Astrocyte (in vitro differentiated cells and primary cell): ENCODE data around the gene PLK3. TPM values are rescaled to one million over a fixed set of nuclear protein-coding genes. Genes with fewer than 3 reads are reported as not detected.

Experiments
- DNase-seq: peaks from one replicate; pipeline ENCODE4 v3.0.0-alpha.2; 2010; ENCODE audit warnings: low read depth
- FAIRE-seq: peaks from 2 replicates; lab custom pipeline; 2011; peaks lifted over from hg19 to GRCh38; lab: Jason Lieb, UNC
- H2AFZ ChIP-seq: 2 replicates; pipeline ENCODE4 v1.6.0; 2012; ENCODE audit warnings: low read depth, low read length, inconsistent platforms
- H3K27ac ChIP-seq: 2 replicates; pipeline ENCODE4 v1.5.1; 2011; ENCODE audit warnings: low read depth, low read length, inconsistent platforms
- H3K27me3 ChIP-seq: 2 replicates; pipeline ENCODE4 v1.6.0; 2011; ENCODE audit warnings: low read length, inconsistent platforms; ENCODE audit not compliant: insufficient read depth
- H3K36me3 ChIP-seq: 2 replicates; pipeline ENCODE4 v1.5.1; 2011; ENCODE audit warnings: low read length, inconsistent platforms; ENCODE audit not compliant: insufficient read depth
- H3K4me1 ChIP-seq: 2 replicates; pipeline ENCODE4 v1.5.1; 2011; ENCODE audit warnings: low read length, inconsistent platforms; ENCODE audit not compliant: insufficient read depth
- H3K4me2 ChIP-seq: 2 replicates; pipeline ENCODE4 v1.6.0; 2012; ENCODE audit warnings: low read length, inconsistent platforms
- H3K4me3 ChIP-seq: 2 replicates; pipeline ENCODE4 v1.5.1; 2011; ENCODE audit warnings: low read depth, mild to moderate bottlenecking, low read length, inconsistent platforms; ENCODE audit not compliant: insufficient read depth
- H3K79me2 ChIP-seq: 2 replicates; pipeline ENCODE4 v1.6.0; 2012; ENCODE audit warnings: mild to moderate bottlenecking, low read length, inconsistent platforms; ENCODE audit not compliant: insufficient read depth
- H3K9ac ChIP-seq: 2 replicates; pipeline ENCODE4 v1.6.0; 2012; ENCODE audit warnings: mild to moderate bottlenecking, low read length, inconsistent platforms
- H3K9me3 ChIP-seq: 2 replicates; pipeline ENCODE4 v1.5.1; 2012; ENCODE audit warnings: low read depth, mild to moderate bottlenecking, low read length, inconsistent platforms; ENCODE audit not compliant: insufficient read depth
- H4K20me1 ChIP-seq: 2 replicates; pipeline ENCODE4 v1.6.0; 2012; ENCODE audit warnings: low read length, inconsistent platforms; ENCODE audit not compliant: insufficient read depth
- H3K27ac Mint-ChIP-seq: one replicate; pipeline ENCODE4 v1.8.0; 2021; ENCODE audit warnings: mild to moderate bottlenecking, mixed read lengths; ENCODE audit not compliant: unreplicated experiment
- H3K27me3 Mint-ChIP-seq: one replicate; pipeline ENCODE4 v1.8.0; 2021; ENCODE audit warnings: low read depth, mixed read lengths; ENCODE audit not compliant: unreplicated experiment
- H3K36me3 Mint-ChIP-seq: one replicate; pipeline ENCODE4 v1.8.0; 2021; ENCODE audit warnings: low read depth, mixed read lengths; ENCODE audit not compliant: unreplicated experiment
- H3K4me1 Mint-ChIP-seq: one replicate; pipeline ENCODE4 v1.8.0; 2021; ENCODE audit warnings: low read depth, mixed read lengths; ENCODE audit not compliant: unreplicated experiment
- H3K4me3 Mint-ChIP-seq: one replicate; pipeline ENCODE4 v1.8.0; 2021; ENCODE audit warnings: mild to moderate bottlenecking, moderate library complexity, mixed read lengths; ENCODE audit not compliant: unreplicated experiment
- H3K9me3 Mint-ChIP-seq: one replicate; pipeline ENCODE4 v1.8.0; 2021; ENCODE audit warnings: mild to moderate bottlenecking, mixed read lengths; ENCODE audit not compliant: unreplicated experiment
- EZH2 ChIP-seq: IDR thresholded peaks from 2 replicates; pipeline ENCODE4 v1.6.1; 2012; ENCODE audit warnings: mild to moderate bottlenecking, low read length, inconsistent platforms; ENCODE audit not compliant: insufficient read depth
- total RNA-seq: library from RNA; stranded (reverse); gene quantifications from 2 replicates; pipeline ENCODE4 v1.2.1, GENCODE V29; 2021
- TF ChIP-seq, protein P1 (sequence below): IDR thresholded peaks from 2 replicates; pipeline ENCODE4 v1.5.1; 2011; ENCODE audit warnings: low read depth, mild to moderate bottlenecking, inconsistent platforms, low read length, moderate library complexity; ENCODE audit not compliant: insufficient read depth

Gene PLK3
- total RNA-seq, 1 donor from 2014 or later, result 66.4 TPM

DNA sequence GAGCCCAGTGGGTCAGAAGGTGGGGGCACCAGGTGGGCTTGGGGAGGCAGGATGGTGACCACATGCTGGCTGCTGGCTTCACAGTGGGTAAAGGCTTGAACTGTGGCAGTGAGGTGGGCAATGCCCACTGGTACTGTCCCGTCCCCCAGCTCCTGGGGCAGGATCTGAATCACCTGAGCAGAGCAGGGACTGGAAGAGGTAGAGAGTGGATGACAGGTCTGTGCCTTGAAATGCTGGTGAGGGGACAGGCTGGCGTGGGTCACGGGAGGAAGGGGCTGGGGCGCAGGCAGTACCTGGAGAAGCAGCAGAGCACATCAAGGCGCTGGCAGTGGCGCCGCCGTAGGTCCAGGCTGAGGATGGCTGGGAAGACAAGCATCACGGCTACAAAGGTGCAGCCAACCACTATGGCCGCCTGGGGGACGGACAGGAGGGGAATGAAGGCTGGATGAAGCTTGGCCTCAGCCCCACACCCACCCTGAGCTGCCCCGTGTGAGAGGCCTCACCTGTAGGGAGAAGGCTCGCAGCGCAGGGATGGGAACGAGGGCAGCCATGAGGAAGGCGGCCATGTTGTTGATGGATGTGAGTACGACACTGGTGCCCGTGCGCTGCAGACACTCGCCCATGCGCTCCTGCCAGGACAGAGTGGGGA, 27.9 kb downstream of the PLK3 start:
- H3K79me2 ChIP-seq, result no peaks in the 10 kb centered on the region
- no peak overlapping the region for H3K27ac ChIP-seq
- peaks cover 15% of the 10 kb centered on the region for H3K9me3 Mint-ChIP-seq
- H3K4me2 ChIP-seq, result no peak overlapping the region
- H3K4me1 Mint-ChIP-seq, result no peaks in the 10 kb centered on the region
- H3K9ac ChIP-seq, result no peak overlapping the region
- no peaks in the 10 kb centered on the region for H4K20me1 ChIP-seq
- no peaks in the 10 kb centered on the region for H3K27me3 ChIP-seq
- TF ChIP-seq, protein P1, sequence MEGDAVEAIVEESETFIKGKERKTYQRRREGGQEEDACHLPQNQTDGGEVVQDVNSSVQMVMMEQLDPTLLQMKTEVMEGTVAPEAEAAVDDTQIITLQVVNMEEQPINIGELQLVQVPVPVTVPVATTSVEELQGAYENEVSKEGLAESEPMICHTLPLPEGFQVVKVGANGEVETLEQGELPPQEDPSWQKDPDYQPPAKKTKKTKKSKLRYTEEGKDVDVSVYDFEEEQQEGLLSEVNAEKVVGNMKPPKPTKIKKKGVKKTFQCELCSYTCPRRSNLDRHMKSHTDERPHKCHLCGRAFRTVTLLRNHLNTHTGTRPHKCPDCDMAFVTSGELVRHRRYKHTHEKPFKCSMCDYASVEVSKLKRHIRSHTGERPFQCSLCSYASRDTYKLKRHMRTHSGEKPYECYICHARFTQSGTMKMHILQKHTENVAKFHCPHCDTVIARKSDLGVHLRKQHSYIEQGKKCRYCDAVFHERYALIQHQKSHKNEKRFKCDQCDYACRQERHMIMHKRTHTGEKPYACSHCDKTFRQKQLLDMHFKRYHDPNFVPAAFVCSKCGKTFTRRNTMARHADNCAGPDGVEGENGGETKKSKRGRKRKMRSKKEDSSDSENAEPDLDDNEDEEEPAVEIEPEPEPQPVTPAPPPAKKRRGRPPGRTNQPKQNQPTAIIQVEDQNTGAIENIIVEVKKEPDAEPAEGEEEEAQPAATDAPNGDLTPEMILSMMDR, result no peak
- no peak for TF ChIP-seq EZH2
- H2AFZ ChIP-seq, result no peak overlapping the region
- H3K4me3 Mint-ChIP-seq, result no peak overlapping the region
- H3K4me1 ChIP-seq, result no peaks in the 10 kb centered on the region
- H3K27me3 Mint-ChIP-seq, result peaks cover 11% of the 10 kb centered on the region
- FAIRE-seq (no peak), DNase-seq (no peak)
- H3K36me3 ChIP-seq, result no peaks in the 10 kb centered on the region
- no peaks in the 10 kb centered on the region for H3K9me3 ChIP-seq
- peaks cover 8% of the 10 kb centered on the region for H3K36me3 Mint-ChIP-seq
- no peak overlapping the region for H3K4me3 ChIP-seq
- no peak overlapping the region for H3K27ac Mint-ChIP-seq

DNA sequence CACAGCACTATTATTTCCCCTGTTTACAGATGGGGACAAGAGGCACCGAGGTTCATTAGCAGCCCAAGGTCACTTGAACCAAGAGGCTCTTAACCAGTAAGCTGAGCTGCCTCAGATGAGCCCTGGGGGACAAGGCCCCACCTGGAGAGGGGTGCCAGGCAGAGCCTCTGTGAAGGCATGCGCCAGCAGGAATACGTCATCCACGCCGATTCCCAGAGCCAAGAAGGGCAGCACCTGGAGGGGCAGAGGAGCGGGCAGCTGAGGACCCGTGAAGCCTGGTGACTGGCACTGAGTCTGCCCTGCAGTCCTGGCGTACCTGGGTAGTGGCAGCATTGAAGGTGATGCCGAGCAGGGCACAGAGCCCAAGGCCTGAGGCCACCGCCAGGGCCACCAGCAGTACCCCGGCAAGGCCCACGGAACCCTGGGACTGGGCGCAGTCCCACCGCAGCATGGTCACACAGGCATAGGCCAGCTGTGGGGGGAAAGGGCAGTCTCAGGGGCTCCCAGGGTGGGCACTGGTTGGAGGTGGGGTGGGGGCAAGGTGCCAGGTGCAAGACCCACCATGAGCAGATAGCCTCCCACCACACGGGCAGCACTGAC, 28.8 kb downstream of the PLK3 start:
- Mint-ChIP-seq H3K9me3 (peaks cover 15% of the 10 kb centered on the region), H3K4me3 (no peak overlapping the region), H3K27ac (no peak overlapping the region), H3K27me3 (peaks cover 11% of the 10 kb centered on the region), H3K36me3 (peaks cover 8% of the 10 kb centered on the region), H3K4me1 (no peaks in the 10 kb centered on the region)
- no peak overlapping the region for H3K4me3 ChIP-seq
- H3K4me2 ChIP-seq, result no peak overlapping the region
- DNase-seq (no peak), FAIRE-seq (no peak)
- H3K79me2 ChIP-seq, result no peaks in the 10 kb centered on the region
- no peaks in the 10 kb centered on the region for H3K27me3 ChIP-seq
- no peak overlapping the region for H3K9ac ChIP-seq
- no peaks in the 10 kb centered on the region for H3K36me3 ChIP-seq
- H2AFZ ChIP-seq, result no peak overlapping the region
- H3K9me3 ChIP-seq, result no peaks in the 10 kb centered on the region
- no peaks in the 10 kb centered on the region for H4K20me1 ChIP-seq
- H3K27ac ChIP-seq, result no peak overlapping the region
- TF ChIP-seq, protein P1, result no peak
- no peak for TF ChIP-seq EZH2
- H3K4me1 ChIP-seq, result no peaks in the 10 kb centered on the region
